Panc1 (cell line): Measurements from ENCODE around the gene RRAS.

Experiments
- CTCF ChIP-seq: fragments of 450-650 bp; IDR thresholded peaks from 2 replicates; pipeline ENCODE4 v1.5.1; 2017; ENCODE audit warnings: mild to moderate bottlenecking
- REST ChIP-seq, 2 experiments: IDR thresholded peaks; 2 replicates each; pipeline ENCODE4 v1.6.1; 2011 to 2012; ENCODE audit warnings: low read depth in 2 of 2, control low read depth in 1 of 2, low read length in 1 of 2, mild to moderate bottlenecking in 1 of 2, moderate library complexity in 1 of 2; ENCODE audit not compliant: insufficient read depth in 1 of 2
- TCF7L2 ChIP-seq: IDR thresholded peaks from 2 replicates; pipeline ENCODE4 v1.6.1; 2011; ENCODE audit warnings: mild to moderate bottlenecking, low read depth, low read length, inconsistent platforms

DNA sequence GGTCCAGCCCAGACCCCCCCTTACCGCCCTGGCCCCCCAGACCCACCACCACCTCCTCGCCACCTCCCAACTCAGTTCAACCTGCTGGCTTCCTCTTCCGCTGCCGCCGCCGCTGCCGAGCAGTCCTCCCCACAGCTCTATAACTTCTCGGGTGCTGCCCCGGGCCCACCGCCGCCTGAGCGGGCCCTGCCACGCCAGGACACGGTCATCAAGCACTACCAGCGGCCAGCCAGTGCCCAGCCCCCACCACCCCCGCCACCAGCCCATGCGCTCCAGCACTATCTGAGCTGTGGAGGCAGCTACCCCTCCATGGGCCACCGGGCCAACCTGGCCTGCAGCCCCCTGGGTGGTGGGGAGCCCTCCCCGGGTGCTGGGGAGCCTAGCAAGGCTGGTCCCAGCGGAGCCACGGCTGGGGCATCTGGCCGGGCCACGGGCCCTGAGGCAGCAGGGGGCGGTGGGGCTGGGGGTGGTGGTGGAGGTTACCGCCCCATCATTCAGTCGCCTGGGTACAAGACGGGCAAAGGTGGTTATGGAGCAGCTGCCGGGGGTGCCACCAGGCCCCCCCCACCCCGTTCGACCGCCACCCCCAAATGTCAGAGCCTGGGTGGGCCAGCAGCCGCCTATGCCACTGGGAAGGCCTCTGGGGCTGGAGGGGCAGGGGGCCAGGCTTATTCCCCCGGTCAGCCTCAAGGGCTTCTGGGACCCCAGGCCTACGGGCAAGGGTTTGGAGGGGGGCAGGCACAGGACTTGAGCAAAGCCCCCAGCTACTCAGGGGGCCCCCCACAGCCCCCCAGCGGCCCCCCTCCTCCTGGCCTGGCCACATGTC lies 44.7 kb downstream of the RRAS start:
- no peak for TF ChIP-seq CTCF
- no peak for TF ChIP-seq TCF7L2
- TF ChIP-seq REST (IDR thresholded peaks at IDR 0.05; ENCODE audit: insufficient read depth in 1 of 2, low read depth in 2 of 2, low read length in 1 of 2) = no peak
